Measurements from ENCODE around the gene MTRF1L.

The MTRF1L gene, protein sequence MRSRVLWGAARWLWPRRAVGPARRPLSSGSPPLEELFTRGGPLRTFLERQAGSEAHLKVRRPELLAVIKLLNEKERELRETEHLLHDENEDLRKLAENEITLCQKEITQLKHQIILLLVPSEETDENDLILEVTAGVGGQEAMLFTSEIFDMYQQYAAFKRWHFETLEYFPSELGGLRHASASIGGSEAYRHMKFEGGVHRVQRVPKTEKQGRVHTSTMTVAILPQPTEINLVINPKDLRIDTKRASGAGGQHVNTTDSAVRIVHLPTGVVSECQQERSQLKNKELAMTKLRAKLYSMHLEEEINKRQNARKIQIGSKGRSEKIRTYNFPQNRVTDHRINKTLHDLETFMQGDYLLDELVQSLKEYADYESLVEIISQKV

DNA sequence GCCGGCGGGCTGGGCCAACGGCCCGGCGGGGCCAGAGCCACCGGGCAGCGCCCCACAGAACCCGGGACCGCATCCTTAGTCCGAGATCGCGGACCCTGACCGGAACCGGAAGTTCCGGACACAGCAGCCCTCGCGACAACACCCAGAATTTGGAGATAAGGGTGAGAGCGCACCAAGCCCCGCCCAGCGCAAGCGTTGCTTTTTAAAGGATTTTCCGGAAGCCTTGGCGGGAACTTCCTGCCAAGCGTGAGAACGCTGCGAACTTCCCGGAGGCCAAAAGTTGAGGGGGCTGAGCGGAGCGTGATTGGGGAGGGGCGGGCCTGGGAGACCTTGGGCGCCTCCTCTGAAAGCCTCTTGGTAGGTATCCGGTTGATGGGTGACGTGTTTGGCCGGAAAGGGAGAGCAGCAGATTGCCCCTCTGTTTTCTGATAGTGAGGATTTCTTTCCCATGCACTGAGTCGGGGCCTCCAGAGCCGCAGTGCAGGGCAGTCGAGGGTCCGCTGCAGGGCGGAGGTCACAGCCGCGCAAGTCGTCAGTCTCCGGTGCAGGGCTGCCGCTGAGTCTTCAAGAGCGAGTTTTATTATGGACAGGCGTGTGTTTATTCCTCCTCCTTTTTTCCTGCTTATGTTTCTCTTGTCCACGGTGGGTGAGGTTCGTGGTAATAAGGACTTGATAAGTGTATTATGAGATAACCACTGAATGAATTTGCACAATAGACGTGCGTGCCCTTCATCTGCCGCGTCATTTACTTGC lies at the start of gene MTRF1L:
Gene MTRF1L (minus strand): TSS at position 97 of the 753 bp plus-strand sequence. CDS start 24 bp downstream, at position 73.
- Mint-ChIP-seq H3K9me3 (no peaks in the 10 kb centered on the region), H3K36me3 (peaks cover 7% of the 10 kb centered on the region), H3K27me3 (no peaks in the 10 kb centered on the region), H3K27ac (peak within 1 kb of the TSS; percentile 97), H3K4me1 (peaks cover 37% of the 10 kb centered on the region), H3K4me3 (peak within 1 kb of the TSS; percentile 99)
- peak; percentile 87 for ATAC-seq (ENCODE audit: low read depth)
- peak; percentile 61 to 62 for DNase-seq (ENCODE audit: low spot score in 2 of 2)

DNA sequence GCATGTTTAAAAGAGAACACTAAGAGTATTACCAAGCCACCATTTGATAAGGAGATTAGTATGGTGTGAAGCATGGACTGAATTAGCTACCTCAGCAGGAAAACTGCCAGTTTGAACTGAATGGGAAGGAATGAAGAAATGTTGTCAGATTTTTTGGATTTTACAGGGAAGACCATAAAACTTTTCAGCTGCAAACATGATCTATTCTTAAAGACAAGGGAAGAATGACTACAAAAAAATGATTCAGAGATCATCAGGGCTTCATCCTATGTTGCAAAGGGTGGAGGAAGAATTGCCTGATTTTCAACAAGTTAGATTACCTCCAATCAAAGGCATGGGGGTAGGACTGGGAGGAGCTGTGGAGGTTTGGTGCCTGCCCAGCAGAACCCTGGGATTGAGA lies 49.3 kb upstream of the MTRF1L start:
- H3K36me3 Mint-ChIP-seq, result no peaks in the 10 kb centered on the region
- H3K4me3 Mint-ChIP-seq, result no peak overlapping the region
- ATAC-seq (ENCODE audit: low read depth), result no peak
- H3K27me3 Mint-ChIP-seq, result peaks cover 7% of the 10 kb centered on the region
- H3K9me3 Mint-ChIP-seq, result peaks cover 4% of the 10 kb centered on the region
- no peak for DNase-seq (ENCODE audit: low spot score in 2 of 2)
- H3K27ac Mint-ChIP-seq, result no peak overlapping the region
- no peaks in the 10 kb centered on the region for H3K4me1 Mint-ChIP-seq

DNA sequence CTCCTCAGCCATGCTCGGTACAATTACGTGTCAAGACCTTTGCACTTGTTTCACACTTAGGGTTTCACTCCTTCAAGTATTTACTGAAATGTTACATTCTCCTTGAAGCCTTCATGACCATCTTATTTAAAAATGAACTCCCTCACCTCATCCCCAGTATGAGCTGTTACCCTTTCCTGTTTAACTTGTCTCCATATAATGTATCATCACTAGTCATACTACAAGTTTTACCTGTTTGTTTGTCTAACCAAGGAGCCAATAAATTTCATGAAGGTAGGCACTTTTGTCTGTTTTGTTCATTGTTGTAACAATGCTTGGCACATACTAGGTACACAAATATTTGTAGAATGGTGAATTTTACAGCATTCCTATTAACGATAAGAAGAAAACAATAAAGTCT lies 46.1 kb upstream of the MTRF1L start:
- peaks cover 5% of the 10 kb centered on the region for H3K27me3 Mint-ChIP-seq
- ATAC-seq (ENCODE audit: low read depth) (no peak), DNase-seq (ENCODE audit: low spot score in 2 of 2) (no peak)
- no peaks in the 10 kb centered on the region for H3K36me3 Mint-ChIP-seq
- no peak overlapping the region for H3K4me3 Mint-ChIP-seq
- H3K4me1 Mint-ChIP-seq, result no peaks in the 10 kb centered on the region
- peaks cover 4% of the 10 kb centered on the region for H3K9me3 Mint-ChIP-seq
- H3K27ac Mint-ChIP-seq, result no peak overlapping the region

GRCh38 chr6:153047386-153047785 lies 44.9 kb upstream of the MTRF1L start:
- H3K27ac Mint-ChIP-seq, result no peak overlapping the region
- peaks cover 5% of the 10 kb centered on the region for H3K27me3 Mint-ChIP-seq
- H3K9me3 Mint-ChIP-seq, result peaks cover 4% of the 10 kb centered on the region
- no peaks in the 10 kb centered on the region for H3K4me1 Mint-ChIP-seq
- no peaks in the 10 kb centered on the region for H3K36me3 Mint-ChIP-seq
- DNase-seq (ENCODE audit: low spot score in 2 of 2) (no peak), ATAC-seq (ENCODE audit: low read depth) (no peak)
- H3K4me3 Mint-ChIP-seq, result no peak overlapping the region

DNA sequence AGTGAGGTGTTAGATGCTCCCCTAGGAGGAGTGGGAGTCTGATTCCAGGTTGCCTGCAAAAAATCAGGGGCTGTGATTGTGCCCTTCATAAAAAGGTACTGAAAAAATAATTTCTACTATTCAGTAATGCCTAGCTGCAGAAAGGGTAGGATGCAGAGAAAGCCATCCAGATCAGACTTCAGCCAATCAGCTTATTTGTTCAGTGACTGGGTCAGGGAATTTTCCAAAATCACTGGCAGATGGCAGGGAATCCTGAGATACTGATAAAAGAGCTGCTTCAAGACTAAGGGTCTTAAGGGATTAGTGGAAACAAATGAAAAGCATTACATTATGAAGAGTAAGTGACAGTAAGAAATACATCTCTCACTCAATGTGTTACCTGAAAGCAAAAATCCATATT lies 42.8 kb upstream of the MTRF1L start:
- no peak for DNase-seq (ENCODE audit: low spot score in 2 of 2)
- Mint-ChIP-seq H3K4me3 (no peak overlapping the region), H3K4me1 (no peaks in the 10 kb centered on the region), H3K27me3 (peaks cover 1% of the 10 kb centered on the region), H3K9me3 (no peaks in the 10 kb centered on the region), H3K36me3 (no peaks in the 10 kb centered on the region), H3K27ac (no peak overlapping the region)
- ATAC-seq (ENCODE audit: low read depth), result no peak

GRCh38 chr6:153044295-153044694 lies 41.8 kb upstream of the MTRF1L start:
- Mint-ChIP-seq H3K4me3 (no peak overlapping the region), H3K4me1 (no peaks in the 10 kb centered on the region), H3K36me3 (no peaks in the 10 kb centered on the region), H3K9me3 (no peaks in the 10 kb centered on the region), H3K27me3 (peaks cover 1% of the 10 kb centered on the region), H3K27ac (no peak overlapping the region)
- ATAC-seq (ENCODE audit: low read depth) (no peak), DNase-seq (ENCODE audit: low spot score in 2 of 2) (no peak)

DNA sequence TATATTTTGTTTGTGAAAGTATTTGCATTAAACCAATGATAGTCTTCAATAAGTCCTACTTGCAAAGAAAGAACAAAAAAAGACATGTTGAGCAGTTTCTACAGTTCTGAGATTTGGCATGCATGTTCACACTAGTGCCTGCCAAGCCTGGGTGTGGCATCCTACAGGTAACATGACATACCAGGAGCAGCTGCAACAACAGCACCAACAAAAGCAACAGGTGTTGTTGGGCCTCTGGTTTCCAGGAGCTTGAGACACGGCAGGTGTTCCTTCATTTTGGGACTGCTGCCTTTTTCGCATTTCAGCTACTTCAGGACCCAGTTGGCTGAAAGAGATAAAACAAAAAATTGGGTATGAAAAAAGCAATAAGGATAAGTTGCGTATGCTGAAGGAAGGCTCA lies 41.2 kb upstream of the MTRF1L start:
- no peak for ATAC-seq (ENCODE audit: low read depth)
- no peak for DNase-seq (ENCODE audit: low spot score in 2 of 2)
- Mint-ChIP-seq H3K9me3 (no peaks in the 10 kb centered on the region), H3K27ac (no peak overlapping the region), H3K27me3 (peaks cover 1% of the 10 kb centered on the region), H3K4me1 (no peaks in the 10 kb centered on the region), H3K36me3 (no peaks in the 10 kb centered on the region), H3K4me3 (no peak overlapping the region)

DNA sequence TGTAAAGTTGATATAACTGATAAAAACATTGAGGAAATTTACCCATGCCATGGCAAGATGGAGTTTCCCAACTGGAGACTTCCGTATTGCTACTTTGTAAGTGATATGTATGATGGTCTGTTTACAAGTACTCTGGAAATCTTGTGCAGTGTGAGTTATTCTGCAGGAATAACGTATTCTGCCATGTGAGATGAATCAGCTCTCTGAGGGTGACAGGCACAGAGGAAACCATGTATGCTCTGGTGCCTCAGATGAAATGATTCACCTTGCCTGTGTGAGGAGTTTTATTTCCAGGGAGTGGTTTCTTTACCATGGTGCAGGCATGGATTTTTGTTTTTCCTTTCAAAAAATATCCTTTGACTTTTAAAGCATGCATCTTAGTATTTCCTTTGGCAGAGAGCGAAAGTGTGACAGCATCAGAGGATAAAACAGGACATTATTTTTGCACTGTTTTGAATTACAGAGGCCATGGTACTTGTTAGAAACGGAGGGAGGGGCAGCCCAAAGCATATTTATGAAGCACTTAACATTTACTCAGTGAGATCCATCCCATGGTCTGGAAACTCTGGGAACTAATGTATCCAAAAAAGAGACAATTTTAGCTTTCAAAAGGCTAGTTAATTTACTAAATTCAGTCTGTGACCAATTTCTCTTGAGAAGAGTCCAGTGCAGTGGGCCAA lies 36.0 kb upstream of the MTRF1L start:
- H3K36me3 Mint-ChIP-seq, result no peaks in the 10 kb centered on the region
- no peak for DNase-seq (ENCODE audit: low spot score in 2 of 2)
- H3K27ac Mint-ChIP-seq, result no peak overlapping the region
- no peak for ATAC-seq (ENCODE audit: low read depth)
- no peaks in the 10 kb centered on the region for H3K9me3 Mint-ChIP-seq
- no peaks in the 10 kb centered on the region for H3K4me1 Mint-ChIP-seq
- H3K27me3 Mint-ChIP-seq, result peaks cover 2% of the 10 kb centered on the region
- no peak overlapping the region for H3K4me3 Mint-ChIP-seq

DNA sequence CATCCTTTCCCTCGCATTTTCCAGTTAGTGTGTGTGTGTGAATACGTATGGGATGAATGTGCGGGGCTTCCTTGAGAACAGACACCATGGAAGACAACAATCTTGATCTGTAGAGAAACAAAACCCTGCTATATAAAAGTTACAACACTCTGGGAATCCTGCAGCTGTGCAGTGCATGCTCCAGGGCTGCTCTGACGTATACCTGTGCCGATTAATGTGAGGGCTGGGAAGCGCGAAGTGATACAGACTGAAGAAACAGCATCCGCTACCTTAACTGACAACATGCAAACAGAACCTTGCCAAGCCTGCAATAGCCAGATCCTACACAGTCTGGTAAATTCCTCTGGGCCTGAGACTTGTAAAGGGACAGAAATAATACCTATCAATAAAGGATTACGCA lies 31.6 kb upstream of the MTRF1L start:
- H3K4me1 Mint-ChIP-seq, result peaks cover 7% of the 10 kb centered on the region
- H3K27ac Mint-ChIP-seq, result no peak overlapping the region
- DNase-seq (ENCODE audit: low spot score in 2 of 2) (no peak), ATAC-seq (ENCODE audit: low read depth) (no peak)
- H3K4me3 Mint-ChIP-seq, result no peak overlapping the region
- H3K36me3 Mint-ChIP-seq, result no peaks in the 10 kb centered on the region
- H3K9me3 Mint-ChIP-seq, result no peaks in the 10 kb centered on the region
- H3K27me3 Mint-ChIP-seq, result peaks cover 8% of the 10 kb centered on the region

DNA sequence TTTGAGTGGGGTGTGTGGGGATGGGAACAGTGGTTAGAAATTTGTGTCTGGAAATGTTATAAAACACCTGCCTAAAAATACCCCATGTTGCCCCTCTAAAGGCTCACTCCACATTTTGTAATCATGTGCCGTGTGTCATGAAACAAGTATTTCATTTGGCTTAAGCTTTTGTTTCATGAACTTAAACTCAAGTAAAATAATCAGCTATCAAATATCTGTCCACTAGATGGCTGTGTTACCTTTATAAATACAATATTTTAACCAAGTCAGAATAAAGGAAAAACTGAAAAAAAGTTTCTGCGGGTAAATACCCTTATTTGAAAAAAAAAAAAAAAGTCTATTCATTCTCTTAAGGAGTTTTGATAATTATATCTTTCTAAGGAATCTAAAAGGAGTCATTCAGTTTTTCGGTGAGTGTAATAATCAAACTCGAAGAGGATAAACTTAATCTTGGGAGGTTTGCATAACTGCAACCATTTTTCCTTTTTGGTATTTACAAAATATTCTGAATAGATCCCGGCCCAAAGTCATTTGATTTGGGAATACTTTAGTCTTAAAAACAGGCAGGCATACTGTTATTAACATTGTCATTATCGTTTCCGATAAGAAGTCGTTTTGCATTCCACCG lies 29.9 kb upstream of the MTRF1L start:
- peaks cover 7% of the 10 kb centered on the region for H3K4me1 Mint-ChIP-seq
- no peak overlapping the region for H3K27ac Mint-ChIP-seq
- H3K4me3 Mint-ChIP-seq, result no peak overlapping the region
- H3K27me3 Mint-ChIP-seq, result peaks cover 15% of the 10 kb centered on the region
- no peak for ATAC-seq (ENCODE audit: low read depth)
- DNase-seq (ENCODE audit: low spot score in 2 of 2), result no peak
- no peaks in the 10 kb centered on the region for H3K36me3 Mint-ChIP-seq
- H3K9me3 Mint-ChIP-seq, result no peaks in the 10 kb centered on the region

DNA sequence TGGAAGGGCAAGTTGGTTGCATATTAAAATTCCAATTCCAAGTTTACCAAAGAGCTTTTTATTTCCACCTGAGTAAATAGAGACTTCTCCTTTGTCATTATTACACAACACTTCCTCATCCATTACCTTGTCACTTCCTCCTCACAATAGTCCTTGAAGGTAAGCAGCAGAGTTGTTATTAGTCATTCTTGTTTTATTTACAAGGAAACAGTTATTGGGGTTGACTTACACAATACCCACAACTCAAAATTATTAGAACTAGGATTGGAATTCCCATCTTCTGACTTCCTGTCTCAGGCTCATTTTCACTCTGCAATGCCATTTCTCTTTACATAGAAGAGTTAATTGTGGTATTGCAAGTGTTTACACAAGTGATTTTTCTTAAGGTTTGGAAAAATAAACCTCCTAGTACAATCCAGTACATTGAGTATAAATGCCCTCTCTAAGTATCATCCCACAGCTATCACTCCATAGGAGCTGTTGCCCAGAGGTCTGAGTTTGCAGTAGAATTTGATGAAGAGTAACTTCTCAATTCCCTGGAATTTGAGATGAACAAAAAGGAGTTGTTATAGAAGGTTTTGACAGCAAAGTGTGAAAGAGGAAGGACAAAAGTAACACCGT lies 28.9 kb upstream of the MTRF1L start:
- Mint-ChIP-seq H3K27ac (no peak overlapping the region), H3K4me1 (peaks cover 7% of the 10 kb centered on the region), H3K36me3 (no peaks in the 10 kb centered on the region), H3K27me3 (peaks cover 19% of the 10 kb centered on the region), H3K4me3 (no peak overlapping the region), H3K9me3 (no peaks in the 10 kb centered on the region)
- no peak for DNase-seq (ENCODE audit: low spot score in 2 of 2)
- ATAC-seq (ENCODE audit: low read depth), result no peak

- Mint-ChIP-seq H3K27me3 (peaks cover 22% of the 10 kb centered on the region), H3K4me1 (peaks cover 11% of the 10 kb centered on the region), H3K36me3 (no peaks in the 10 kb centered on the region), H3K27ac (no peak overlapping the region), H3K9me3 (no peaks in the 10 kb centered on the region), H3K4me3 (no peak overlapping the region)
- no peak for DNase-seq (ENCODE audit: low spot score in 2 of 2)
- no peak for ATAC-seq (ENCODE audit: low read depth)
These were observed 26.5 kb upstream of the MTRF1L start for GRCh38 chr6:153028963-153029362.

DNA sequence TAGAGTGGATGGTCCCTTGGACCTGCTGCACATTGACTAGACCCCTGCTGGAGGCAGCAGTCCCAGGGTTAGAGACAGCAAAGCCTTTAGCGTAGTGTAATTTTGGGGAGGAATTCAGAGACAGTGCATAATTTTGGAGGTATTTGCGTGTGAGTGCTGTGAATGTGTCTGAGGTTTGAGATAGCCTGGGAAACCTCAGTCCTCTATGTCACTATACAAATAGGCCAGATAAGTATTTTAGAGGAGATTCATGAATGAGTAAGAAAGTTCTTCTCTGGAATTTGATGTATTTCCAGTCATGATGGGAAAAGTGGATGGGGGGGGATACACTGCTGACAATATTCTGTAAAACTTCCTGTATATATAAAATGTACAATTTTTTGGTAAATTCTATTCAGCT lies 25.8 kb upstream of the MTRF1L start:
- Mint-ChIP-seq H3K4me1 (peaks cover 11% of the 10 kb centered on the region), H3K27ac (no peak overlapping the region), H3K27me3 (peaks cover 22% of the 10 kb centered on the region), H3K4me3 (no peak overlapping the region), H3K36me3 (no peaks in the 10 kb centered on the region), H3K9me3 (no peaks in the 10 kb centered on the region)
- no peak for ATAC-seq (ENCODE audit: low read depth)
- DNase-seq (ENCODE audit: low spot score in 2 of 2), result no peak

All from memory B cell (primary cell).